HG03103 (cell line): Measurements from ENCODE around the gene TSPAN11.

Experiments used
- ATAC-seq: cut with Tn5 transposase; IDR thresholded peaks from one replicate; pipeline ENCODE4 v1.9.1; 2021; ENCODE audit warnings: low read depth; ENCODE audit not compliant: unreplicated experiment

TSPAN11 gene

GRCh38 chr12:30953951-30954751 is 27.6 kb downstream of the TSPAN11 start:
- ATAC-seq: no peak

DNA sequence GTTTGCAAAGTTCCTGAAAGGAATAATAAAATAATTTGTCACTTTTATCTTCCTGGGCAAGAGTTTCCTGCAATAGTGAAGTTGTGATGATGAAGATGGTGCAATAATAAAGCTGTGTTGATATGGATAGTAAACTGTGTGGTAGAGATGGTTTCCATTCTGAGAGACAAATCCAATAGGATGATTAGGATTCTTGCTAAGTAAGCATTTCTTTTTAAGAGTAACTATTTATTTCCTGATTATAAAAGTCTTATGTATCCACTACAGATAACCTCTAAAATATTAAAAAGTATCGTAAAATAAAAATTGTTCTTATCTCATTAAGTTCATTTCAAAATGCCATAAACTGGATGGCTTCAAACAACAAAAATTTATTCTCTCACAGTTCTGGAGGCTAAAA is 28.7 kb downstream of the TSPAN11 start:
- ATAC-seq: no peak

GRCh38 chr12:30959110-30959710 is 32.7 kb downstream of the TSPAN11 start:
- ATAC-seq: no peak

DNA sequence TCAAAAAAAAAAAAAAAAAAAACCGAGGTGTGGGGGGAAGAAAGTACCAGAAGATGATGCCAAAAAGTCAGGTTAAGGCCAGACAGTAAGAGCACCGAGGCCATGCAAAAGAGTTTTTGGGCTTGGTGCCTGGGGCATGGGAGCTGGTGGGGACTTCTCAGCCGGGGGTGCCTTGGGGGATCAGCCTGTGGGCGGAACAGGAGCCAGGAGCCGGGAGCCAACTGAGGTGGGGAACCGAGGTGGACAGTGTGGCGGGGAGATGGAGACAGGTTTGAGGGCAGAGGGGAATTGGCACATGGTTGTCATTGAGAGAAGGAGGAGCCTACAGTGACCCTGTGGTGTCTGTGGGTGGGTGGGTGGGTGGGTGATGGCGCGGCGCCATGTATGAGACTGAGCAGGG is 33.2 kb downstream of the TSPAN11 start:
- no peak for ATAC-seq

DNA sequence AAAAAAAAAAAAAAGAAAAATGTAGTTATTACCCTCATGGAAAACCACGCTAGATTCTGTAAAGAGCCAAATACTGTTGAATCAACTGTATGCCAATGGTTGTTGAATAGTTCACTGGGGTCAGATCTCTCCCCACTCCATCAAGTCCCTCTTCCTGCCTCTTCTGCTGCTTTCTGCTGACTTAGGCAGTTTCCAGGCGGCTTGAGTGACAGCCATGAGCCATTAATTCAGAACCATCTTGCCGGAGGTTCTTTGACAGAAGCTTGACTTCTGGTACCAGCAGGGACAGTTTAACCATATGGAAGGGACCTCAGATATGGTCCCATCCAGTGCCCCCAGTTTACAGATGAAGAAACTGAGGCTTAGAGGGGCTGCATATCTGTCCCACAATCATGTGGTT is 34.5 kb downstream of the TSPAN11 start:
- no peak for ATAC-seq

DNA sequence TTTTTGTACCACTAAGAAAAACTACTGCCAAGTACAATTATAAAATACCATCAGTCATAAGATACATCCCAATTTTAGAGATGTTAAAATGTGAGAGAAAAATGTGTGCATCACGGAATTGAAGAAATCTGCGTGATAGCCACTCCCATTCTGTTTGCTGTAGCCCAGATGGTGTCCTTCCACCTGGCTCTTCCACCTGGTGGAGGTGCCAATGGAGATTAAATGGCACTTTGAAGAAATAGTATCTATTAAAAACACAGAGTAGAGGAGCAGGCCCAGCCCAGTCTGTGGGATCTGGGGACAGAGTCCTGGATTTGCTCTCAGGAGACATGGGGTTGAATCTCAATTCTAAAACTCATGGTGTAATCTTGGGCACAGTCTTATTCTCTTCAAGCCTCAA is 35.5 kb downstream of the TSPAN11 start:
- ATAC-seq: no peak

GRCh38 chr12:30963709-30964564 is 37.4 kb downstream of the TSPAN11 start:
- ATAC-seq: no peak

GRCh38 chr12:30964896-30965612 is 38.5 kb downstream of the TSPAN11 start:
- ATAC-seq: no peak

GRCh38 chr12:30965613-30965985 is 39.1 kb downstream of the TSPAN11 start:
- ATAC-seq: no peak

DNA sequence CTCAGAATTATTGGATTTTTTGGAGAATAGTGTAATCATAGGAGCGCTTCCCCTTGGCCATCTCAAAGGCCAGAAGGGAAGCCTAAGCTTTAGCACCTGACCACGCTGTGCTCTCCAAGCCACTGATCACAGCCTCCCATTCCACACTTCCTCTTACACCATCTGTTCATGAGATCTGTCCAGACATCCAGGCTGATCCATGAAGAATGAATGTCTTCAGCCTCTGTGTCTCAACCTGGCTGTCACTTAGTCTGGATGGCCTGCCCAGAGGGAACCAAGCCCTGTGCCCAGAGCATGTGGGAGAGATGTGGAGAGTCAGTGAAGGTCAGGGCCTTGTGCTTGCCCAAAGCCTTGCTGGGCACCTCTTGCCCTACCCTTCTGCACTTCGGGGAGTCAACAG is 40.5 kb downstream of the TSPAN11 start:
- ATAC-seq: no peak

DNA sequence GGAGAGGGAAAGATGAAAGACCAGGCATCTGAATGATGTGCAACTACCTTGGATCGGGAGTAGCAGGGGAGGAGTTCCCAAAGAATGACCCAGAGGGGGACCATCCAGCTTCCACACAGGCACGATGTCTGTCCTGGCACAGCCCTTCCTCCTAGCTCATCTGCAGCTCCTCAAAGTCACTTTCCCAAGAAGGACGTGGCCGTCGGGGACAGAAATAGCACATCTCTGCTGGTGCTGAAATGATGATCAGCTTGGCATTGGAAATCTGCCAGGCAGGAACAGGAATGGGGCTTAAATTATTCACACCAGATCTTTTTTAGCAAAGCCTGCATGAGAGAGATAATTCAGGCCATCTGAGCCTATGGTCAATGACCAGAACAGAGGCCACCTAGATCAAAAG is 41.7 kb downstream of the TSPAN11 start:
- no peak for ATAC-seq

DNA sequence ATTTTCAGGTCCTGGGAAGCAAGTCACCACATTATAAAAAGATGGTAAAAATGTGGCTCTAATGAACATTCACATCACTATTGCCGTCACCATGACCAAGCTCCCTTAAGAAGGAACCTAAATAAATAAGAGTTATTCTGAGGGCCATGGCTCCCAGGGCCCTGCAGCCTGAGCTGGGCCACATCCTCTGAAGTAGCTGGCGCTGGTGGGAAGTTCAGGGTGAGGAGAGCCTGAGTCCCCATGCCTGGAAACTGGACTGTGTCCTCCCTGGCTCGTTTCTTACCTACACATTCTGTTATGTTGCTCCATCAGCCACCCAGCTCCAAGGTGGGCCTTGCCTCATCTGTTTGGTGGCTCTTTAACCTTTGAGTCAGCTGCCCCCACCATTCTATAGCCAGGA is 42.5 kb downstream of the TSPAN11 start:
- ATAC-seq: no peak

DNA sequence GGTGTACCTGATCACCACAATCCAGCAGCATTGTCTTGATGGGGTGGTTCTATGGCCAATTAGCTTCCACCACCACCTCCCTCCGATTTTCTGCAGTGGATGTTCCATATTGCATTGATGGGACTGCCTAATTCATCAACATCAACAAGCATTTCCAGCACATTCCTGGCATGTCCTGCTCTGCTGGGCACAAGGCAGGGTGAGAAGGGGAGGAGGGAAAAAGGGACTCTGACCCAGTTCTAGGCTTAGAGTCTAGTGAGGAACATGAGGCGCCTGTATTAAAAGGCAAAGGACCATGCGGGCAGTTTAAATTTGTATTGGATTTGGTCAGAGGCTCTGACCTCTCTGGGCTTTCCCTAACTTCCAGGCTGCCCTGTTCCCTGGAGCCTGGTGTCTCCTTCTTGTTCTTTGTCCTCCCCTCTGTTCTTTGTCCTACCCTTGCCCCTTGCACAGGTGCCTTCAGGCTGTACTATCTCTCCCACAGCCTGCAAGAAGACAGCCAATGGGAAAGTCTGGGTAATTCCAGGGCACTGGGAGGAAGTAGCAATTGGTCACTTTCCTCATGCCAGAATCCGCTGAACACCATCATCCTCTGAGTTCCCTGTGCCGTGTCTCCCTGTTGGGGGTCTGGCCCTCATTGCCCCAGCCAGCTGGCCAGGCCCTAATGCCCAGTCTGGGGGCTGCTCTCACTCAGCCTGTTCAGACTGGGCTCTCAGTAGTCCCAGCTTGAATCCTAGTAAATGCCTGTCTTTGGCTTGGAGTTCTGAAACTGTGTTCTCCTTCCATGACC is 43.3 kb downstream of the TSPAN11 start:
- ATAC-seq: no peak

DNA sequence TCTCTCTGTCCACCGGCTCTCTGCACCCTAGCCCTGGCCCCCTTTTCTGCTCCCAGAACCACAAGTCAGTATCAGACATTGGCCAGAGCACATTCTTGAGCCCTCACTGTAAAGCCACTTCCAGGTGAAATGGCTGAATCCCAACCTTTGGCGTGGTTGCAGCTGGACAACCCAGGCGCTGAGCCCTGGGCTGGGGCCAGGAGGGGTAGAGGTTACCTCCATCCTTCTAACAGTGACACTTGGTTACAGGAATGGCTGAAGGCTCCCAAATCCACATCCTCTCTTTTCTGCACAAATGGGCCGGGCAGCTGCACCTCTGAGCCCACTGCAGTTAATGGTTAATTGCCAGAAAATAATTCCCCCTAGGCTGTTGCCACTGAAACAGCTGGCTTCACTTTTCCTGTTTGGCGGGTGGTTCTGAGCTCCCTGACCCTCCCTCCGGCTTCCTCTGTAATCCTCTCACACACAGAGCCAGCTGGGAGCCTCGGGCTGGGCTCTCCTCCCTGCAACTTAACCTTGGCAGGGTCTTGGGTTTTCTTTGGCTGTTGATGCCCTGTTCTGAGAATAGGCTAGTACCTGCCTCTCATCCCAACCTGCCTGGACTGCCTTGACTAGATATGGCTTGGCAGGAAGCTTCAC is 44.1 kb downstream of the TSPAN11 start:
- no peak for ATAC-seq

GRCh38 chr12:30972035-30972434 is 45.5 kb downstream of the TSPAN11 start:
- ATAC-seq: no peak

DNA sequence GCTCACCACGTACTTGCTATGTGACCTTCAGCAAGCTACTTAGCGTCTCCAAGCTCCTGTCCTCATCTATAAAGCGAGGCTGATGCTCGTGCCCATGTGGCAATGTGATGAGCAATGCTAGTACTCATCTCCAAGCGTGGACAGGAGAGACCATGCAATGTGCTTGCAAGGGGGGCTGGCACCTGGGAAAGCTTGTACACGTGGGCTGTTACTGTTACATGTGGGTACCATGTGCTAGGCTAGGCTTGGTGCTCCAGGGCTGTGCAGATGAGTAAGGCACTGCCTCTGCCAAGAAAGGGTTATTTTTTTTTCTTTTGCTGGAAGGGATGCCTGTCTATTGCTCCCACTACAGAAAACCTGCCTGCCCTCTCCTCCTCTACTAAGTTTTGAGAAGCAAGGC is 46.6 kb downstream of the TSPAN11 start:
- ATAC-seq: no peak

- no peak for ATAC-seq
These were observed 47.3 kb downstream of the TSPAN11 start for GRCh38 chr12:30973830-30974229.

DNA sequence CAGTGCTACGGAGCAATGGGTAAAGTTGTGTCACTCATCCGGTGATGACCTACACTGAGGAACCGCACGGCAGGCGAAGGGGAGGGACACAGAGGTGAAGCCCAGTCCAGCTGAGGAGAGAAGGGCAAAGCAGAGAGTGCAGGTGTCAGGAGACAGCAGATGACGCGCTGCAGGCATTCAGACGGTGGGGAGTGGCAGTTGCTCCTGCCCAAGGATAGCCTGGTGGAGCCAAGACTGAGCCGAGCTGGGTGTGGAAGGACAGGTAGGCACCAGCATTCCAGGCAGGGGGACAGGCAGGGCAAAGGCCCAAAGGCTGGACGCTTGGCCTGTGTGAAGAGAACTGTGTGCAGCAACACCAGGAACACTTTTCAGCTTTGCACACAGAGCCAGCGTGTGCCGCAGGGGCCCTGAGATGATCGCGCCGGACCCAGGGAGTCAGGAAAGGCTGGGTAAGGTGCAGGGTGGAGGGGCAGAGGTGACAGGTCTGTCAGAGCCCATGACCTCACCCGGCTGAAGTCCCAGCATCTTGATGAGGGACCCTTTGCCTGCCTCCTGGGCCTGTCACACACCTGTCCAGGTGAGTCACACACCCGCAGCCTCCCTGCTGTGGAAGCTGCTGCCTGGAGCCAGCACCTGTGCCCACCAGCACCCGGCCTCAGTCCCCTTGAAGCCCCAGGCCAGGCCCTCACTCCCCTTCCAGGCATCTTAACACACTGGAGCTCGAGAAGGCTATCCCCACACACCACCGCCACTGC is 48.4 kb downstream of the TSPAN11 start:
- ATAC-seq: no peak

- ATAC-seq: no peak
These were observed 49.0 kb downstream of the TSPAN11 start for GRCh38 chr12:30975581-30975980.
